ENCODE measurements around the gene NDUFS5.
A peak's percentile ranks its signal among the peaks of the same experiment; 100 is the strongest.
"Not testable (repeated sequence)": the region's sequence is repeated elsewhere in the genome, so short reads cannot be mapped to it uniquely, and the experiment has no call there.

The NDUFS5 gene

GRCh38 chr1:39065542-39065941, 39.4 kb downstream of the NDUFS5 start:
- DNase-seq, result no peak

- DNase-seq, result not testable (repeated sequence)
Measured at GRCh38 chr1:39068227-39068626, 42.1 kb downstream of the NDUFS5 start.

GRCh38 chr1:39071557-39071956, 45.4 kb downstream of the NDUFS5 start:
- not testable (repeated sequence) for DNase-seq

GRCh38 chr1:39076127-39076798, 50.1 kb downstream of the NDUFS5 start:
- no peak for DNase-seq

- no peak for DNase-seq
Measured at GRCh38 chr1:39076799-39077148, 50.6 kb downstream of the NDUFS5 start.

- DNase-seq, result no peak
Measured at GRCh38 chr1:39080269-39080826, 54.2 kb downstream of the NDUFS5 start.

GRCh38 chr1:39080831-39081270, 54.7 kb downstream of the NDUFS5 start:
- no peak for DNase-seq

- peak; percentile 85 for DNase-seq
Measured at GRCh38 chr1:39081271-39082009, 55.3 kb downstream of the NDUFS5 start.

GRCh38 chr1:39082010-39082799, 56.1 kb downstream of the NDUFS5 start:
- DNase-seq, result no peak

- DNase-seq, result no peak
Measured at GRCh38 chr1:39082811-39083576, 56.8 kb downstream of the NDUFS5 start.

GRCh38 chr1:39084191-39084590, 58.0 kb downstream of the NDUFS5 start:
- DNase-seq, result no peak

Data from NCI-H510A (cell line).